HepG2 (cell line): ENCODE measurements around the gene CABLES1. TPM values are rescaled to one million over a fixed set of nuclear protein-coding genes. Genes with fewer than 3 reads are reported as not detected.
A peak's percentile ranks its signal among the peaks of the same experiment; 100 is the strongest.

ENCODE experiments used
- FOXA3 ChIP-seq: IDR thresholded peaks from 2 replicates; pipeline ENCODE4 v1.6.1; 2016; ENCODE audit warnings: missing genetic modification reagents, missing compliant biosample characterization
- GABPA ChIP-seq, 2 experiments: IDR thresholded peaks; 2 replicates each; pipeline ENCODE4 v1.6.1; 2011 to 2016; ENCODE audit warnings: low read depth in 2 of 2, low read length in 1 of 2, missing biosample characterization in 1 of 2, missing genetic modification characterization in 1 of 2
- HNF4A ChIP-seq: sonication (generic); formaldehyde crosslinking; IDR thresholded peaks from 2 replicates; pipeline ENCODE4 v1.4.0; 2020; ENCODE audit warnings: missing genetic modification reagents
- HNRNPH1 ChIP-seq: fragments of 200-400 bp; formaldehyde crosslinking; optimal IDR thresholded peaks from 2 replicates; pipeline ENCODE3; 2017; ENCODE audit warnings: mild to moderate bottlenecking, low read depth, low read length
- MEIS1 ChIP-seq: sonication (generic); formaldehyde crosslinking; IDR thresholded peaks from 2 replicates; pipeline ENCODE4 v1.9.0; 2021; ENCODE audit warnings: mild to moderate bottlenecking, missing genetic modification reagents, moderate library complexity, borderline replicate concordance
- MZF1 ChIP-seq: sonication (generic); formaldehyde crosslinking; IDR thresholded peaks from 2 replicates; pipeline ENCODE4 v1.8.1; 2023; ENCODE audit warnings: mild to moderate bottlenecking, missing genetic modification reagents, borderline replicate concordance
- NFIB ChIP-seq: sonication (generic); formaldehyde crosslinking; IDR thresholded peaks from 2 replicates; pipeline ENCODE4 v1.9.0; 2021; ENCODE audit warnings: missing genetic modification reagents, mild to moderate bottlenecking, borderline replicate concordance
- PHF5A ChIP-seq: IDR thresholded peaks from one replicate; pipeline ENCODE4 v1.6.1; 2018; ENCODE audit warnings: low read depth, missing genetic modification reagents; ENCODE audit not compliant: unreplicated experiment
- PLRG1 ChIP-seq: fragments of 450-650 bp; conservative IDR thresholded peaks from 2 replicates; pipeline ENCODE4 v1.6.1; 2016
- REPIN1 ChIP-seq: sonication (generic); formaldehyde crosslinking; IDR thresholded peaks from 2 replicates; pipeline ENCODE4 v1.8.0; 2022; ENCODE audit warnings: missing genetic modification reagents, low read depth, mild to moderate bottlenecking, borderline replicate concordance
- RXRA ChIP-seq: sonication (generic); formaldehyde crosslinking; IDR thresholded peaks from 2 replicates; pipeline ENCODE4 v1.5.1; 2020; ENCODE audit warnings: missing genetic modification reagents
- SALL1 ChIP-seq: sonication (generic); formaldehyde crosslinking; IDR thresholded peaks from 2 replicates; pipeline ENCODE4 v1.8.0; 2022; ENCODE audit warnings: mild to moderate bottlenecking, missing genetic modification reagents
- ZBTB38 ChIP-seq: sonication (generic); formaldehyde crosslinking; IDR thresholded peaks from 2 replicates; pipeline ENCODE4 v1.5.1; 2020; ENCODE audit warnings: mild to moderate bottlenecking, missing genetic modification reagents
- ZNF24 ChIP-seq: fragments of 450-650 bp; IDR thresholded peaks from 2 replicates; pipeline ENCODE4 v1.6.1; 2017; ENCODE audit warnings: antibody characterized with exemption, mild to moderate bottlenecking
- ZNF331 ChIP-seq: sonication (generic); formaldehyde crosslinking; IDR thresholded peaks from 2 replicates; pipeline ENCODE4 v1.4.0; 2020; ENCODE audit warnings: missing genetic modification reagents
- ZNF484 ChIP-seq: sonication (generic); formaldehyde crosslinking; IDR thresholded peaks from 2 replicates; pipeline ENCODE4 v1.5.1; 2020; ENCODE audit warnings: mild to moderate bottlenecking, low read depth, missing genetic modification reagents, borderline replicate concordance
- ZNF670 ChIP-seq: sonication (generic); formaldehyde crosslinking; IDR thresholded peaks from 2 replicates; pipeline ENCODE4 v1.8.0; 2022; ENCODE audit warnings: mild to moderate bottlenecking, missing genetic modification reagents, borderline replicate concordance
- ZNF7 ChIP-seq: IDR thresholded peaks from 2 replicates; pipeline ENCODE4 v1.6.1; 2016; ENCODE audit warnings: missing biosample characterization, missing genetic modification reagents
- ZNF713 ChIP-seq: sonication (generic); formaldehyde crosslinking; IDR thresholded peaks from 2 replicates; pipeline ENCODE4 v1.4.0; 2020; ENCODE audit warnings: mild to moderate bottlenecking, missing genetic modification reagents
- ZNF768 ChIP-seq: sonication (generic); formaldehyde crosslinking; IDR thresholded peaks from 2 replicates; pipeline ENCODE4 v1.4.0; 2020; ENCODE audit warnings: missing genetic modification reagents
- polyA plus RNA-seq, 8 experiments: library from polyadenylated mRNA; depleted of rRNA in 3 of 8; stranded (reverse) in 7 of 8; unstranded in 1 of 8; fragments of >200 nt; fragmentation: Illumina TruSeq in 4 of 8; extraction: Trizol in 4 of 8; gene quantifications; 2 replicates each; pipeline versions ENCODE4 v1.2.1 to v1.2.3, GENCODE V29; 2011 to 2016; ENCODE audit warnings: low read depth in 4 of 8, missing spikeins in 1 of 8, mixed read lengths in 1 of 8; ENCODE audit not compliant: insufficient read depth in 1 of 8
- total RNA-seq, 5 experiments: library from RNA; depleted of rRNA; stranded (reverse); fragments of >200 nt; fragmentation: Illumina TruSeq; extraction: Trizol; gene quantifications; 2 replicates each; pipeline ENCODE4 v1.2.3, GENCODE V29; 2016; ENCODE audit warnings: low read depth in 1 of 5
- TF ChIP-seq, protein P1 (sequence below): IDR thresholded peaks from 2 replicates; pipeline ENCODE4 v1.4.0; 2020; ENCODE audit warnings: mild to moderate bottlenecking, missing genetic modification reagents
- TF ChIP-seq, protein P2 (sequence below): sonication (generic); formaldehyde crosslinking; IDR thresholded peaks from 2 replicates; pipeline ENCODE4 v1.5.0; 2020; ENCODE audit warnings: missing genetic modification reagents
- TF ChIP-seq, protein P3 (sequence below): sonication (generic); formaldehyde crosslinking; IDR thresholded peaks from 2 replicates; pipeline ENCODE4 v1.4.0; 2020; ENCODE audit warnings: missing genetic modification reagents
- TF ChIP-seq, protein P4 (sequence below): sonication (generic); formaldehyde crosslinking; IDR thresholded peaks from 2 replicates; pipeline ENCODE4 v1.5.0; 2020; ENCODE audit warnings: missing genetic modification reagents
- TF ChIP-seq, protein P5 (sequence below): sonication (generic); formaldehyde crosslinking; IDR thresholded peaks from 2 replicates; pipeline ENCODE4 v1.4.0; 2020; ENCODE audit warnings: missing genetic modification reagents

Gene CABLES1
- total and polyA plus RNA-seq, 2 of the 13 experiments (the other 11 are each of a cell fraction or from before 2014, with no cell fraction given), result 14.7 to 25.8 TPM

DNA sequence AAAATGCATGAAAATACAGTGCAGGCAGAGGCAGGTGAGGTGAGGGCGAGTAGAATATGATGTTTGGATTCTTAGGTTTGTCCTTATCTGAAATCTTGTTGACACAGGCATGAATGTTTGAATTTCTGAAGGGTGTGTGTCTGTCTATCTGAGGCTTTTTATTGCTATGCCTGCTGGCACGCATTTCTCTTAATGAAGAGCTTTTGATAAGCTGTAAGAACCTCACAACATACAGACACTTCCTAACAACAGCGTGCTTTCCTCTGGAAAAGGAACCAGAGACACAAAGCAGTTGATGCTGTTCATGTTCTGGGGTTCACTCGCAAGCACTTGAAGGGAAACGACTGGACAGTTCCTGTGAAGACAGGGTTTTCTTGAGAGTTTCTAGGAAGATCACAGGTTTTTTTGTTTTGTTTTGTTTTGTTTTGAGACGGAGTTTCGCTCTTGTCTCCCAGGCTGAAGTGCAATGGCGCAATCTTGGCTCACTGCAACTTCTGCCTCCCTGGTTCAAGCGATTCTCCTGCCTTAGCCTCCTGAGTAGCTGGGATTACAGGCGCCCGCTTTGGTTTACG, 33.3 kb upstream of the CABLES1 start (continued):
- TF ChIP-seq HNRNPH1 (no peak), REPIN1 (CRISPR knock-in tag) (no peak), ZNF331 (CRISPR knock-in tag) (no peak), ZNF670 (CRISPR knock-in tag) (no peak), NFIB (CRISPR knock-in tag) (no peak), MEIS1 (CRISPR knock-in tag) (no peak), GABPA (IDR thresholded peaks at IDR 0.05; ENCODE audit: low read depth, low read length) (no peak), GABPA (CRISPR knock-in tag; IDR thresholded peaks at IDR 0.05; ENCODE audit: low read depth) (no peak), ZNF713 (no peak), SALL1 (CRISPR knock-in tag) (peak; percentile 9; the same call in 1 of the 2 replicates), ZNF484 (no peak), ZNF24 (no peak), ZNF768 (peak; percentile 46; the same call in 1 of the 2 replicates), FOXA3 (CRISPR knock-in tag) (peak; percentile 46; the same call in 1 of the 2 replicates), MZF1 (CRISPR knock-in tag) (no peak), RXRA (CRISPR knock-in tag) (no peak), PLRG1 (no peak), ZNF7 (CRISPR knock-in tag) (no peak), HNF4A (no peak), PHF5A (CRISPR knock-in tag) (no peak), ZBTB38 (CRISPR knock-in tag) (no peak)
- TF ChIP-seq, protein P1, sequence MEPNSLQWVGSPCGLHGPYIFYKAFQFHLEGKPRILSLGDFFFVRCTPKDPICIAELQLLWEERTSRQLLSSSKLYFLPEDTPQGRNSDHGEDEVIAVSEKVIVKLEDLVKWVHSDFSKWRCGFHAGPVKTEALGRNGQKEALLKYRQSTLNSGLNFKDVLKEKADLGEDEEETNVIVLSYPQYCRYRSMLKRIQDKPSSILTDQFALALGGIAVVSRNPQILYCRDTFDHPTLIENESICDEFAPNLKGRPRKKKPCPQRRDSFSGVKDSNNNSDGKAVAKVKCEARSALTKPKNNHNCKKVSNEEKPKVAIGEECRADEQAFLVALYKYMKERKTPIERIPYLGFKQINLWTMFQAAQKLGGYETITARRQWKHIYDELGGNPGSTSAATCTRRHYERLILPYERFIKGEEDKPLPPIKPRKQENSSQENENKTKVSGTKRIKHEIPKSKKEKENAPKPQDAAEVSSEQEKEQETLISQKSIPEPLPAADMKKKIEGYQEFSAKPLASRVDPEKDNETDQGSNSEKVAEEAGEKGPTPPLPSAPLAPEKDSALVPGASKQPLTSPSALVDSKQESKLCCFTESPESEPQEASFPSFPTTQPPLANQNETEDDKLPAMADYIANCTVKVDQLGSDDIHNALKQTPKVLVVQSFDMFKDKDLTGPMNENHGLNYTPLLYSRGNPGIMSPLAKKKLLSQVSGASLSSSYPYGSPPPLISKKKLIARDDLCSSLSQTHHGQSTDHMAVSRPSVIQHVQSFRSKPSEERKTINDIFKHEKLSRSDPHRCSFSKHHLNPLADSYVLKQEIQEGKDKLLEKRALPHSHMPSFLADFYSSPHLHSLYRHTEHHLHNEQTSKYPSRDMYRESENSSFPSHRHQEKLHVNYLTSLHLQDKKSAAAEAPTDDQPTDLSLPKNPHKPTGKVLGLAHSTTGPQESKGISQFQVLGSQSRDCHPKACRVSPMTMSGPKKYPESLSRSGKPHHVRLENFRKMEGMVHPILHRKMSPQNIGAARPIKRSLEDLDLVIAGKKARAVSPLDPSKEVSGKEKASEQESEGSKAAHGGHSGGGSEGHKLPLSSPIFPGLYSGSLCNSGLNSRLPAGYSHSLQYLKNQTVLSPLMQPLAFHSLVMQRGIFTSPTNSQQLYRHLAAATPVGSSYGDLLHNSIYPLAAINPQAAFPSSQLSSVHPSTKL (CRISPR knock-in tag), result 0 out of 2 replicates have a peak, but pooled peaks have one; percentile 13
- TF ChIP-seq, protein P2, sequence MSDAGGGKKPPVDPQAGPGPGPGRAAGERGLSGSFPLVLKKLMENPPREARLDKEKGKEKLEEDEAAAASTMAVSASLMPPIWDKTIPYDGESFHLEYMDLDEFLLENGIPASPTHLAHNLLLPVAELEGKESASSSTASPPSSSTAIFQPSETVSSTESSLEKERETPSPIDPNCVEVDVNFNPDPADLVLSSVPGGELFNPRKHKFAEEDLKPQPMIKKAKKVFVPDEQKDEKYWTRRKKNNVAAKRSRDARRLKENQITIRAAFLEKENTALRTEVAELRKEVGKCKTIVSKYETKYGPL, result no peak
- TF ChIP-seq, protein P3, sequence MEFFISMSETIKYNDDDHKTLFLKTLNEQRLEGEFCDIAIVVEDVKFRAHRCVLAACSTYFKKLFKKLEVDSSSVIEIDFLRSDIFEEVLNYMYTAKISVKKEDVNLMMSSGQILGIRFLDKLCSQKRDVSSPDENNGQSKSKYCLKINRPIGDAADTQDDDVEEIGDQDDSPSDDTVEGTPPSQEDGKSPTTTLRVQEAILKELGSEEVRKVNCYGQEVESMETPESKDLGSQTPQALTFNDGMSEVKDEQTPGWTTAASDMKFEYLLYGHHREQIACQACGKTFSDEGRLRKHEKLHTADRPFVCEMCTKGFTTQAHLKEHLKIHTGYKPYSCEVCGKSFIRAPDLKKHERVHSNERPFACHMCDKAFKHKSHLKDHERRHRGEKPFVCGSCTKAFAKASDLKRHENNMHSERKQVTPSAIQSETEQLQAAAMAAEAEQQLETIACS (CRISPR knock-in tag), result no peak
- TF ChIP-seq, protein P4, sequence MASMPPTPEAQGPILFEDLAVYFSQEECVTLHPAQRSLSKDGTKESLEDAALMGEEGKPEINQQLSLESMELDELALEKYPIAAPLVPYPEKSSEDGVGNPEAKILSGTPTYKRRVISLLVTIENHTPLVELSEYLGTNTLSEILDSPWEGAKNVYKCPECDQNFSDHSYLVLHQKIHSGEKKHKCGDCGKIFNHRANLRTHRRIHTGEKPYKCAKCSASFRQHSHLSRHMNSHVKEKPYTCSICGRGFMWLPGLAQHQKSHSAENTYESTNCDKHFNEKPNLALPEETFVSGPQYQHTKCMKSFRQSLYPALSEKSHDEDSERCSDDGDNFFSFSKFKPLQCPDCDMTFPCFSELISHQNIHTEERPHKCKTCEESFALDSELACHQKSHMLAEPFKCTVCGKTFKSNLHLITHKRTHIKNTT (CRISPR knock-in tag), result no peak
- TF ChIP-seq, protein P5, sequence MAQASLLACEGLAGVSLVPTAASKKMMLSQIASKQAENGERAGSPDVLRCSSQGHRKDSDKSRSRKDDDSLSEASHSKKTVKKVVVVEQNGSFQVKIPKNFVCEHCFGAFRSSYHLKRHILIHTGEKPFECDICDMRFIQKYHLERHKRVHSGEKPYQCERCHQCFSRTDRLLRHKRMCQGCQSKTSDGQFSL (CRISPR knock-in tag), result no peak
